HAP-1 (cell line): ENCODE measurements around the gene PTGS1.
A peak's percentile ranks its signal among the peaks of the same experiment; 100 is the strongest.

ENCODE experiments used
- DNase-seq, 2 experiments: peaks; one replicate each; pipeline ENCODE4 v3.0.0-alpha.2; 2016 to 2020; ENCODE audit warnings: low spot score in 2 of 2
- H3K27me3 ChIP-seq: fragments of 250-450 bp; sonication (Bioruptor Pico); 2 replicates; pipeline ENCODE4 v1.5.1; 2020; ENCODE audit warnings: low read depth, mild to moderate bottlenecking, moderate library complexity
- H3K36me3 ChIP-seq: fragments of 250-450 bp; sonication (Bioruptor Pico); replicated peaks from 2 replicates; pipeline ENCODE4 v1.5.1; 2020; ENCODE audit warnings: mild to moderate bottlenecking
- H3K4me1 ChIP-seq: fragments of 250-450 bp; sonication (Bioruptor Pico); 2 replicates; pipeline ENCODE4 v1.5.1; 2020; ENCODE audit warnings: mild to moderate bottlenecking
- H3K4me3 ChIP-seq: fragments of 250-450 bp; sonication (Bioruptor Pico); 2 replicates; pipeline ENCODE4 v1.5.1; 2020; ENCODE audit warnings: mild to moderate bottlenecking, moderate library complexity
- H3K9me3 ChIP-seq: fragments of 250-450 bp; sonication (Bioruptor Pico); 2 replicates; pipeline ENCODE4 v1.5.1; 2020; ENCODE audit warnings: mild to moderate bottlenecking, moderate library complexity
- in situ Hi-C: fragments of 300-500 bp; cut with MboI; formaldehyde crosslinking; loops from 3 replicates; pipeline ENCODE4 v1.14.3; 2020; ENCODE audit warnings: low sequenced_read_pairs, inconsistent platforms, mixed read lengths

Gene PTGS1

DNA sequence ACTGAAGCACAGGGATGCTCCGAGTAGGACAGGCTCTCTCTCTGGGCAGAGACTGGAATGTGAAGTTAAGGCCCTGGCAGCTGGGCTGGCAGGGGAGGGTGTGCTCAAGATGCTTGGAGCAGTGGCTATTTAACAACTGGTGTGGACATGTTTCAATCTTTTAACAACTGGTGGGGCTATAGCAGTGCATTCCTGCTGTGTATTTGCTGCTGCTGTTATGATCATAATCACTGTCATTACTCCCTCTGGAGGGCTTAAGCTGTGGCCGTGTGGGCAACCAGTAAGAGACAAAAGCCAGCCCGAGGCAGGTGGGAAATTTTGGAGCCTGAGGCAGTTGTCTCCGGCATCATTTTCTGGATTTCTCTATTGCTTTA lies 33.3 kb upstream of the PTGS1 start:
- no peak for DNase-seq
- no peak overlapping the region for H3K4me3 ChIP-seq

DNA sequence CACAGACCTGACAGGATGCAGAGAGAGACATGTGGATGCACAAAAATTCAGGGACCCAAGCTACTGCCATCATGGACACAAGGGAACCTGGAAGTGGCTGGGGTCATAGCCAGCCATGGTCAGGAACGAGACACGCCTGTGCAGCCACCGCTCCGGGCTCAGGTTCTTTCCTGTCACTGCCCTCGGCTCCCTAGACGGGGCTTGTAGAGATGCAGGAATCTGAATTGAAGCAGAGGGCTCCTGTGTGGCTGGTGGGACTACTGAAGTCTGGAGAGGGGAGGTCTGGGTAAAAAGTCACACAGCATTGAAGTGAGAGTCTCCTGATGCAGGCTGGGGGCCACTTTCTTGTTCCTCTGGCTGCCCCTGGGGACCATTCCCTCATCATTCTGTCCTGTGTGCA lies 32.3 kb upstream of the PTGS1 start:
- in situ Hi-C loops, result no loop called here
- H3K36me3 ChIP-seq, result no peaks in the 10 kb centered on the region

More for the DNA sequence above, 33.3 kb upstream of the PTGS1 start:
- Histone ChIP-seq H3K27me3 (no peaks in the 10 kb centered on the region), H3K4me1 (peaks cover 4% of the 10 kb centered on the region), H3K36me3 (no peaks in the 10 kb centered on the region), H3K9me3 (no peaks in the 10 kb centered on the region)
- in situ Hi-C loops, result no loop called here

DNA sequence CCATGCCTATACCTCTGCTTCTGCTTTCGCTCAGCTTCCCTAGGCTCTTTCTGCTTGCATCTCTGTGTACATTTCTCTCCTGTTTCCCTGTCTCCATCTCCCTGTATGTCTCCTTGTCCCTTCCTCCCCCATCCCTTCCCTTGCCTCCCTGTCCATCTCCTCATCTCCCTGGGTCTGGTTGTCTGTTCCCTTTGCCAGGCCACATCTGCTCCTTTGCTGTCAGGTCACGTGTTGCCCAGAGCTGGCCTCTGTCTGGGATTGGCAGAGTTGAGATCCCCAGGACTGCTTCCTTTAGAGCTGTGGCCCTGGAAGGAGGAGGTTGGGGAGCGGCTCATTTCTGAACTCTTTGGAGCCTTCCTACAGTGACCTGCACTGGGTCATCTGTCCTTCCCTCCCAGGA lies 31.8 kb upstream of the PTGS1 start:
- Histone ChIP-seq H3K36me3 (no peaks in the 10 kb centered on the region), H3K4me1 (no peaks in the 10 kb centered on the region), H3K4me3 (no peak overlapping the region), H3K9me3 (no peaks in the 10 kb centered on the region), H3K27me3 (no peaks in the 10 kb centered on the region)
- in situ Hi-C loops, result no loop called here
- no peak for DNase-seq

More for the DNA sequence above, 32.3 kb upstream of the PTGS1 start:
- Histone ChIP-seq H3K4me3 (no peak overlapping the region), H3K9me3 (no peaks in the 10 kb centered on the region), H3K4me1 (no peaks in the 10 kb centered on the region), H3K27me3 (no peaks in the 10 kb centered on the region)
- no peak for DNase-seq

DNA sequence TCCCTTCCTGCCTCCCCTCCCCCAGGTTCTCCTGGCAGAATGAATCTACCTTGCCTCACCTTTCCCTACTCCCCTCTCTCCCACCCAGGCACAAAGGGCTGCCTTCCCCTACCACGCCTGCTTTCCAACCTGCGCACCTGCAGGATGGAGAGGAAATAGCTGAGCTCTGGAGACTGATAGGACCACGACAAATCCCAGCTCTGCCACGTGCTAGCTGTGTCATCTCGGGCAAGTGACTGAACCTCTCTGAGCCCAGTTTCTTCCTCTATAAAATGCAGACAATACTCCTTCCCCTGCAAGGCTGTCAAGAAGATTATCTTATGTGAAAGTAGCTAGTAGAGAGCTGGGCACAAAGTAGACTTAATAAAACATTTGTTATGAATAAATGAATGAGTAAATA lies 31.2 kb upstream of the PTGS1 start:
- in situ Hi-C loops, result no loop called here
- Histone ChIP-seq H3K4me1 (no peaks in the 10 kb centered on the region), H3K4me3 (no peak overlapping the region), H3K27me3 (no peaks in the 10 kb centered on the region), H3K36me3 (no peaks in the 10 kb centered on the region), H3K9me3 (no peaks in the 10 kb centered on the region)
- no peak for DNase-seq

DNA sequence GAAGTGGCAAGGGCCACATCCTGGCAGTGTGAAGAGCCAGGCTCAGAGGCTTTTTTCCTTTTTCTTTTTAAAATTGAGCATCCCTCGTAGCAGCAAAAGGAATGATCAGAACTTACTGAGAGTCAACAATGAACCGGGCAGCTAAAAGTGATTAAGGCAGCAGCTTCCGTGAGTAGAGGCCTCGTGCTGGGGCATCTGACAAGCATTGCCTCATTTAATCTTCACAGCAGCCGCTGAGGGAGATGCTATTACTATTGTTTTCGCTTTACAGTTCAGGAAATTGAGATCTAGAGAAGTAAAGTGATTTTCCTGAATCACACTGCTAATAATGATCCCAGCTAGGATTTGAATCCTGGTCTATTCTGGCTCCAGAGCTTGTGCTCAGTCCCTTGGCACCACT lies 30.7 kb upstream of the PTGS1 start:
- no peaks in the 10 kb centered on the region for H3K36me3 ChIP-seq
- no peaks in the 10 kb centered on the region for H3K9me3 ChIP-seq
- no peak for DNase-seq
- in situ Hi-C loops, result loop anchor here (10.0 kb wide), 1 partner anchor 795 kb away; no protein-coding TSS in a partner anchor
- no peaks in the 10 kb centered on the region for H3K27me3 ChIP-seq
- H3K4me1 ChIP-seq, result no peaks in the 10 kb centered on the region
- no peak overlapping the region for H3K4me3 ChIP-seq

DNA sequence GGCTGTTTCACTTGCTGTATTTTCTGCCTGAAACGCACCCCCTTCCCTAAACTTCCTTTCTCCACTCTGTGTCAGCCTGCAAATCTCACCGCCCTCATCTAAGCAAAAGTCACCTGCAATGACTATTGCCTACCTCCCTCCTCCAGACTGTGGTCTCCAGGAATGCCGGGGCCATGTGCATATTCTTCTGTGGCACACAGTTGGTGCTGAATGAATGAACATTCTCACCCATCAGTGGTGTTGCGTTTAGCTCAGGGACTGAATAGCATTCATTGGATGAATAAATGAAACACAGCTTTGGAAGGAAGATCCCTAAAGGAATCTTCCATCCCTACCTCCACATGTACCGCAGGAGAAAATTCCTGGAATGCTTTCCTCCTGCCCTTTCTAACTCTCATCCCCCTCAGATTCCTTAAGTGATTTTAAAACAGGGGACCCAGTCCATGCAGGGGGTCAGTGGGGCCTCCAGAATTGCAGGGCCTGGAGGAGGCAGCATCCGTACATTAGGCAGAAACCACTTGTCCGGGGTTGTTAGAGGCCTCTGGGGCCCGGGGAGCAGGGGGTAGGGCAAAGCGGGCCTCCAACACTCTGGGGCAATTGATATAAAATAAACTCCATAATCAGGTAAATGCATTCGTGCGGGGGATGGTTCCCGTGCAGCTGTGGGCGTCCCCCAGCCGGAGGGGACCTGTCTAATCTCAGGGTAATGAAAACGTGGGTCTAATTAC lies 28.3 kb upstream of the PTGS1 start:
- no peaks in the 10 kb centered on the region for H3K36me3 ChIP-seq
- H3K4me1 ChIP-seq, result no peaks in the 10 kb centered on the region
- H3K4me3 ChIP-seq, result no peak overlapping the region
- H3K27me3 ChIP-seq, result no peaks in the 10 kb centered on the region
- DNase-seq, result no peak
- H3K9me3 ChIP-seq, result no peaks in the 10 kb centered on the region
- in situ Hi-C loops, result loop anchor here (10.0 kb wide), 1 partner anchor 798 kb away; no protein-coding TSS in a partner anchor

DNA sequence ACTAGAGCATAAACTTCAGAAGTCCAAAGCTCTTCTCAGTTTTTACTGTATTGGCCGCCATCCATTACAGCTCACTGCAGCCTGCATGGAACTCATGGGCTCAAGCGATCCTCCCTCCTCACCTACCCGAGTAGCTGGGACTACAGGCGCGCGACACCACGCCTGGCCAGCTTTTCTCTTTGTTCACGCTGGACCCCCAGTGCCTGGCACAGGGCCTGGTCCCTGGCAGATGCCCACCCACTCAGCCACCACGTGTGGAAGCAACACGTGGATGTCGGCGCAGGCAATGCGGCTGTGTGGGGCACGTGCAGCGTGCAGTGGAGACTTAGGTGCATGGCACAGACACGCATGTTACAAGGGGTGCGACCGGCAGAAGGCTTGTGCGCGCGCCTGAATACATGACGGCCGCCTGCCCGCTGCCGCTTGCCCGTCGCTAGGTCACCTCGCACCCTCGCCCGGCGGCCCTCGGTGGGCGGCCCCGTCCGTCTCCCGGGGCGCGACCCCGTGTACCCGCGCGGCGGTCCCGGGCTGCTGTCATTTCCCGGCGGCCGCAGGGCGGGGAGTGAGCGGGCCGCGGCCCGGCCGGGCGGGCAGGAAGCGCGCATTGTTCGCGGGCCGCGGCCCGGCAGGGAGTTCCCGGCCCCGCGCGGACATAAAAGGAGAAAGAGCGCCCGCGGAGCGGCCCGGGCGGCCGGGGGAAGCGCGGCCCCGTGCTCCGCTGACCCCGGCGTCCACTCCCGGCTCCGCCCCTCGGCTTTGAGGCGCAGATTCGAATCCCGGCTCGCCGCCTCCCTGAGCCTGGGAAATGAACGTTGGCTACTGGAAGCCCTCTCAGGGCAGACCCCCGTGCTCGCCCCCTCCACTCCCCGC lies 24.1 kb upstream of the PTGS1 start:
- no peaks in the 10 kb centered on the region for H3K4me1 ChIP-seq
- H3K4me3 ChIP-seq, result no peak overlapping the region
- no peaks in the 10 kb centered on the region for H3K9me3 ChIP-seq
- in situ Hi-C loops, result loop anchor here (5.0 to 10.0 kb wide), 2 partner anchors 224 to 802 kb away; no protein-coding TSS in a partner anchor
- DNase-seq, result no peak
- H3K36me3 ChIP-seq, result no peaks in the 10 kb centered on the region
- 0 out of 2 replicates have a peak, but pooled peaks cover 2% of the 10 kb centered on the region for H3K27me3 ChIP-seq

DNA sequence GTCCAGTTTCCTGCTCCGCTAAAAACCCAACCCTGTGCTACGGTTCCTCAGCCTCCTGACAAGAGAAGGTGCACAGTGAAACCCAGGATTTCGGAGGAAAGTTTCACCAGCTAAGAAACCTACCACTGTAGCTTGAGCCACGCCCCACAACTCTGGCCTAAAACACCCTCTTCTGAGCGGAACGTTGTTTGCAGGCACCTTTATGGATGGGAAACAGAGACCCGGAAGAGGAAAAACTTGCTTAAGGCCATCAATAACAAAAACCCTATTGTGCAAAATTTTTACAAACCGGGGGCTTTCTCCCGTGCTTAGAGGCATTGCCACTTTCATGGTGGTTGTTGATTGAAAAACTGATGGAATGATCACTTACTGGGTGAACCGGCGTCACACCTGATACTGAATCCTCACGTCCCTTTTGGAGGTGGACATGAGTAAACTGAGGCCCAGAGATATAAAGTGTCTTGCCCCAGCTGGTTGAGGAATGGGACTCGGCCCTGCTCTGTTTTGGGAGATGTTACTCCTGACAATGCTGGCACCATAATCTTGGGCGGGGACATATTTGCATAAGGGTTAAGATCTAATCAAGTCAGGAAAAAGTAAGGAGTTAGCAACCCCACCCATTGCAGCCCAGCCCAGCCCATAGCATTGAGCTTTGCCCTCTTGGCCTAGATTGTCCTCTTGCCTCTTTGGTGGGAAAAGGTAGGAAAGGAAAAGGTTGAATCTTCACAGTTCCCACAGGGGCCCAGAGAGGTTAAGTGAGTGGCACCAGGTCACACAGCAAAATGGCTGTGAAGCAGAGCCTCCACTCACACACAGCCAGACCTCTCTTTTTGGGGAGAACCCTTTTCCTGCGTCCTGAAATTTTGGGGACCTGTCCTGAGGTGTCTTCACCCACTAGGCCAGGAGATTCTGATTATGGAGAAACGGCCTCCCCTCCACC lies 23.2 kb upstream of the PTGS1 start:
- 0 out of 2 replicates have a peak, but pooled peaks cover 2% of the 10 kb centered on the region for H3K27me3 ChIP-seq
- DNase-seq, result no peak
- no peak overlapping the region for H3K4me3 ChIP-seq
- in situ Hi-C loops, result loop anchor here (5.0 to 10.0 kb wide), 2 partner anchors 225 to 803 kb away; no protein-coding TSS in a partner anchor
- no peaks in the 10 kb centered on the region for H3K36me3 ChIP-seq
- no peaks in the 10 kb centered on the region for H3K9me3 ChIP-seq
- H3K4me1 ChIP-seq, result no peaks in the 10 kb centered on the region

DNA sequence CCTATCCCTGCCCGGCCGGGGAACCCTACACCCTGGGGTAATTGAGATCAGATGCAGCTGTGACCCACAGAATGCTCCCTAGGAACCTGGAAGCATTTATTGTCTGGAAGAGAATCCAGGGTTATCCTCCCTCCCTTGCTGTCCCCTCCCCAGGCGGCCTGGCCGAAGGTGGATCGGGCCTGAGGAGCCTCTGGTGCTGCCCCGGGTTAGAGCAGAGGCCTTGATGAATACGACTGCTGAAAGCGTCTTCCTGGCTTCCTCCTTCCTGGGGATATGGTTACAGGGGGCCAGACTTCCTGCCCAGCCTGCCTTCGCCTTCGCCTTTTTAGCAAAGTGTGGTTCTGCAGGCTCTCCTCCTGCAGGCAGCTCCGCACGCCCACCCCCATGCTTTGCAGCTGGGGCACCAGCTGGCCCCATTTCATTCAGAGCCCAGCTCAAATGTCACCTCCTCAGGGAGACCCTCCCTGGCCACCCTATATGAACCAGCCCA lies 22.5 kb upstream of the PTGS1 start:
- in situ Hi-C loops, result loop anchor here (5.0 to 10.0 kb wide), 2 partner anchors 226 to 804 kb away; no protein-coding TSS in a partner anchor
- DNase-seq, result no peak
- H3K27me3 ChIP-seq, result 0 out of 2 replicates have a peak, but pooled peaks cover 2% of the 10 kb centered on the region
- no peaks in the 10 kb centered on the region for H3K36me3 ChIP-seq
- H3K4me1 ChIP-seq, result no peaks in the 10 kb centered on the region
- H3K4me3 ChIP-seq, result no peak overlapping the region
- no peaks in the 10 kb centered on the region for H3K9me3 ChIP-seq

DNA sequence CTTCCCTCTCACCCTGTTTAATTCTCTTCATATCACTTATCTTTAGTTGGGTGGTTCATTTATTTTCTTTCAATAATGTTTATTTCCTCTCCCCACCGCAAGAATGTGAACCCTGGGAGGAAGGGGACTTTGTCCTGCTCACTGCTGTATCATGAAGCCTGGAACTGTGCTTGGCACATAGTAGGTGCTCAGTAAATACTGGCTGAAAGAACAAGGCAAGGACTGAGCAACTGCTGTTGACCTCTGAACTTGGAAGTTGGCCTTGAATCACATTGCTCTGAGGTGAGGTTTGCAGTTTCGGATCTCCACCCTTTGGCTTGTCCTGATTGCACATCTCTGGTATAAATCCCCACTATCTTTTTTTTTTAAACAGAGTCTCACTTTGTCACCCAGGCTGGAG lies 22.0 kb upstream of the PTGS1 start:
- DNase-seq, result no peak
- no peaks in the 10 kb centered on the region for H3K36me3 ChIP-seq
- H3K4me3 ChIP-seq, result no peak overlapping the region
- H3K9me3 ChIP-seq, result no peaks in the 10 kb centered on the region
- 0 out of 2 replicates have a peak, but pooled peaks cover 2% of the 10 kb centered on the region for H3K27me3 ChIP-seq
- no peaks in the 10 kb centered on the region for H3K4me1 ChIP-seq
- in situ Hi-C loops, result loop anchor here (5.0 to 10.0 kb wide), 2 partner anchors 226 to 804 kb away; no protein-coding TSS in a partner anchor

DNA sequence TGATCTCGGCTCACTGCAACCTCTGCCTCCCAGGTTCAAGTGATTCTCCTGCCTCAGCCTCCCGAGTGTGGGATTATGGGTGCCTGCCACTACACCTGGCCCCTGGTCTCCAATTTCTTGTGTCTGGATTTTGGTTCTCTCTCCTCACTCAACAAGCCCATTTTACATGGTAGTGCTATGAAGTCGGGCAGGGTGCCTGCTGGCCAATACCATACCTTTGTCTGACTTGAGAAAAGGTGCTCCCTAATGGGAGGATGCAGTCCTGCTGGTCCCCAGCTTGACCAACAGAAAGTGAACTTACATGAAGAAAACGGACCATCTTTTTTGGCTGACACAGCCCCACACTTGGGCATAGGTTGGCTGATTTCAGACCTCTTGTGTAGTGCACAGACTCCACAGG lies 21.6 kb upstream of the PTGS1 start:
- Histone ChIP-seq H3K9me3 (no peaks in the 10 kb centered on the region), H3K36me3 (no peaks in the 10 kb centered on the region), H3K27me3 (0 out of 2 replicates have a peak, but pooled peaks cover 2% of the 10 kb centered on the region), H3K4me3 (no peak overlapping the region), H3K4me1 (no peaks in the 10 kb centered on the region)
- no peak for DNase-seq
- in situ Hi-C loops, result loop anchor here (5.0 to 10.0 kb wide), 2 partner anchors 227 to 804 kb away; no protein-coding TSS in a partner anchor

DNA sequence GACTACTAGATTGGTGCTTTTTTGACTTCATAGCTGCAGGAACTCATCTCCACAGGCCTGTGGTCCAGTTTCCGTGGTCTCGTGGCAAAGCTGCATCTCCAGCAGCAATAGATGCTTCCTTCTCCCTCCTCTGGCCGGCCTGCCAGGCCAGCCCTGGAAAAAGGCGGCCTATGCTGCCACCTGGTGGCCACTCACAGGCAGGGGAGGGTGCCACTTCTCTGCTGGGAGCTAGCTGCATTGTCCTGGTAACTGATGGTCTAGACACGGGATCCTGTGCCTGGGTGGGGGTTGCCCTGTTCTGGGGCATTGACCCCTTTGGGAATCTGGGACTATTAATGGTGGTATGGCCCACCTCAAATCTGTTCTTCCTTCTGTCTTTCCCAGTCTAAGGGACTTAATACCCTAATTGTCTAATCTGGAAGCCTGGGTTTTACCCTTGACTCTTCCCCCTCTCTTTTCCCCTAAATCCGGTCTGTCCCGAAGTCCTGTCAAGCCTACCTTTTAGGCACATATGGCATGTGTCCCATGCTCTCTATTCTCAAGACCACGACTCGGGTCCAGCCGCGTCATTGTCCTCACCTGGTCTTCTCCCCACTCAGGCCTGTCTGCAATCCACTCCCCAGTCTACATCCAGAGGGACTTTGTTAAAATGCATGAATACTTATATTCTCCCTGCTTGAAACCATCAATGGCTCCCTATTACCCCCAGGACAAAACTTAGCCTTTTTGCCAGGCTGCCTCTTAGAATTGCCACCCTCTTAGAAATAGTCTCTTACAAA lies 20.1 kb upstream of the PTGS1 start:
- Histone ChIP-seq H3K4me1 (no peaks in the 10 kb centered on the region), H3K4me3 (no peak overlapping the region), H3K36me3 (no peaks in the 10 kb centered on the region), H3K27me3 (0 out of 2 replicates have a peak, but pooled peaks cover 2% of the 10 kb centered on the region), H3K9me3 (no peaks in the 10 kb centered on the region)
- in situ Hi-C loops, result no loop called here
- peak; percentile 67 to 86 for DNase-seq
